ENCODE results near the gene TPX2.

- TF ChIP-seq SP4 (IDR thresholded peaks at IDR 0.05; ENCODE audit: low read length) = no peak
- TF ChIP-seq CTCF (IDR thresholded peaks at IDR 0.05; ENCODE audit: control extremely low read depth in 1 of 3, insufficient read depth in 1 of 3, low read depth in 1 of 3, low read length in 3 of 3) = no peak
- no peak for TF ChIP-seq MAFK (IDR thresholded peaks at IDR 0.05; ENCODE audit: low read depth, low read length)
- no peak for TF ChIP-seq ZNF274 (IDR thresholded peaks at IDR 0.05; ENCODE audit: borderline replicate concordance, extremely low read depth, low read length)
- TF ChIP-seq SUZ12 (IDR thresholded peaks at IDR 0.05; ENCODE audit: low read length) = no peak
- TF ChIP-seq KDM4A (IDR thresholded peaks at IDR 0.05; ENCODE audit: low read depth, low read length, severe bottlenecking) = no peak
- no peak for TF ChIP-seq SIN3A (conservative IDR thresholded peaks at IDR 0.05 in 1 of 2, IDR thresholded peaks at IDR 0.05 in 1 of 2; ENCODE audit: low read depth in 1 of 2, low read length in 2 of 2)
These were observed 109.3 kb downstream of the TPX2 start for GRCh38 chr20:31848088-31848999.
